SK-N-MC (cell line): ENCODE data around the gene EDA.

Source experiments
- EZH2 ChIP-seq: fragments of 200-600 bp; sonication (generic); IDR thresholded peaks from one replicate; pipeline ENCODE4 v1.6.1; 2017; ENCODE audit warnings: antibody characterized with exemption
- POLR2AphosphoS5 ChIP-seq: IDR thresholded peaks from 2 replicates; pipeline ENCODE4 v1.6.1; 2012; ENCODE audit warnings: mild to moderate bottlenecking, low read depth, low read length, borderline replicate concordance

DNA sequence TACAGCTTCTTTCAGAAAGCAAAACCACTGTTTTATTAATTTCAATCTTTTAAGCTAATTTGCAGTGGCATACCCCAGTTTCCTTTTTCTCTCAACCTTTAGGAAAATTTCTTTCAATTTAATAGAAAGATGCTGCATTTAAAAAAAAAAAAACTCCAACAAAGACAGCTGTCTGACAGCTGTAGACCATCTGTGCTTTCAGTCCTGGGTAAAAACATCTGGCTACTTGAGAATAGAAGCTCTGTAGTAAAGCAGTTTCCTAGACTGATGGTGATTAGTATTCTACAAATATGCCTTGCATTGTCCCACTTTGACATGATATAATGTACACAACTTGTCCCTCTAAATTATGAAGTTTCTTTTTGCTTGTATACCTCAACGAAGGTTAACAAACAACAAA lies 197.8 kb downstream of the EDA start:
- TF ChIP-seq EZH2: no peak
- TF ChIP-seq POLR2AphosphoS5: no peak
